ENCODE results near the gene GUCY2D.
A peak's percentile ranks its signal among the peaks of the same experiment; 100 is the strongest.

GUCY2D gene

GRCh38 chr17:8005967-8006730 lies 3.7 kb downstream of the GUCY2D start:
- Histone ChIP-seq H3K4me1 (ENCODE audit: control insufficient read depth, insufficient read depth, low read length) (no peaks in the 10 kb centered on the region), H3K27me3 (ENCODE audit: control insufficient read depth, insufficient read depth, low read length) (peaks cover 25% of the 10 kb centered on the region; the same call in 1 of the 2 replicates), H3K36me3 (ENCODE audit: control insufficient read depth, insufficient read depth, low read length) (no peaks in the 10 kb centered on the region; the same call in 1 of the 2 replicates), H3K9me3 (ENCODE audit: control insufficient read depth, insufficient read depth, low read length) (no peaks in the 10 kb centered on the region), H3K4me3 (ENCODE audit: low read length) (no peak overlapping the region), H3K27ac (ENCODE audit: low read length) (no peak overlapping the region)
- no peak for DNase-seq (ENCODE audit: low read depth, low spot score)
- no CpG with 5 or more reads among the region's 30 CpGs for WGBS (ENCODE audit: insufficient coverage, insufficient read length)

GRCh38 chr17:8006836-8007680 lies 4.6 kb downstream of the GUCY2D start:
- H3K27ac ChIP-seq (ENCODE audit: low read length): no peak overlapping the region
- no peak for DNase-seq (ENCODE audit: low read depth, low spot score)
- no peaks in the 10 kb centered on the region; the same call in 1 of the 2 replicates for H3K36me3 ChIP-seq (ENCODE audit: control insufficient read depth, insufficient read depth, low read length)

GRCh38 chr17:8007836-8008235 lies 5.4 kb downstream of the GUCY2D start:
- Histone ChIP-seq H3K4me3 (ENCODE audit: low read length) (no peak overlapping the region), H3K27me3 (ENCODE audit: control insufficient read depth, insufficient read depth, low read length) (peaks cover 16% of the 10 kb centered on the region; the same call in 1 of the 2 replicates)
- WGBS (ENCODE audit: insufficient coverage, insufficient read length): no CpG with 5 or more reads among the region's 5 CpGs

More at GRCh38 chr17:8006836-8007680, 4.6 kb downstream of the GUCY2D start:
- no peak overlapping the region for H3K4me3 ChIP-seq (ENCODE audit: low read length)
- no peaks in the 10 kb centered on the region for H3K4me1 ChIP-seq (ENCODE audit: control insufficient read depth, insufficient read depth, low read length)
- no CpG with 5 or more reads among the region's 14 CpGs for WGBS (ENCODE audit: insufficient coverage, insufficient read length)
- no peaks in the 10 kb centered on the region for H3K9me3 ChIP-seq (ENCODE audit: control insufficient read depth, insufficient read depth, low read length)
- peaks cover 22% of the 10 kb centered on the region; the same call in 1 of the 2 replicates for H3K27me3 ChIP-seq (ENCODE audit: control insufficient read depth, insufficient read depth, low read length)

GRCh38 chr17:8012045-8012580 lies 9.7 kb downstream of the GUCY2D start:
- WGBS (ENCODE audit: insufficient coverage, insufficient read length): no CpG with 5 or more reads among the region's 15 CpGs
- H3K27ac ChIP-seq (ENCODE audit: low read length): no peak overlapping the region
- no peaks in the 10 kb centered on the region for H3K36me3 ChIP-seq (ENCODE audit: control insufficient read depth, insufficient read depth, low read length)
- H3K4me1 ChIP-seq (ENCODE audit: control insufficient read depth, insufficient read depth, low read length): peaks cover 5% of the 10 kb centered on the region
- DNase-seq (ENCODE audit: low read depth, low spot score): no peak
- no peaks in the 10 kb centered on the region for H3K9me3 ChIP-seq (ENCODE audit: control insufficient read depth, insufficient read depth, low read length)
- H3K4me3 ChIP-seq (ENCODE audit: low read length): no peak overlapping the region
- no peaks in the 10 kb centered on the region; the same call in 1 of the 2 replicates for H3K27me3 ChIP-seq (ENCODE audit: control insufficient read depth, insufficient read depth, low read length)

More at GRCh38 chr17:8007836-8008235, 5.4 kb downstream of the GUCY2D start:
- Histone ChIP-seq H3K9me3 (ENCODE audit: control insufficient read depth, insufficient read depth, low read length) (no peaks in the 10 kb centered on the region), H3K4me1 (ENCODE audit: control insufficient read depth, insufficient read depth, low read length) (no peaks in the 10 kb centered on the region), H3K36me3 (ENCODE audit: control insufficient read depth, insufficient read depth, low read length) (no peaks in the 10 kb centered on the region; the same call in 1 of the 2 replicates), H3K27ac (ENCODE audit: low read length) (no peak overlapping the region)
- DNase-seq (ENCODE audit: low read depth, low spot score): no peak

- H3K27ac ChIP-seq (ENCODE audit: low read length): no peak overlapping the region
- no peaks in the 10 kb centered on the region for H3K9me3 ChIP-seq (ENCODE audit: control insufficient read depth, insufficient read depth, low read length)
- no peaks in the 10 kb centered on the region for H3K36me3 ChIP-seq (ENCODE audit: control insufficient read depth, insufficient read depth, low read length)
- no peak overlapping the region for H3K4me3 ChIP-seq (ENCODE audit: low read length)
- no CpG with 5 or more reads among the region's 17 CpGs for WGBS (ENCODE audit: insufficient coverage, insufficient read length)
- H3K4me1 ChIP-seq (ENCODE audit: control insufficient read depth, insufficient read depth, low read length): peaks cover 5% of the 10 kb centered on the region
- no peaks in the 10 kb centered on the region; the same call in 1 of the 2 replicates for H3K27me3 ChIP-seq (ENCODE audit: control insufficient read depth, insufficient read depth, low read length)
- DNase-seq (ENCODE audit: low read depth, low spot score): no peak
Measured at GRCh38 chr17:8012996-8013640, 10.7 kb downstream of the GUCY2D start.

GRCh38 chr17:8013731-8014557 lies 11.5 kb downstream of the GUCY2D start:
- no CpG with 5 or more reads among the region's 12 CpGs for WGBS (ENCODE audit: insufficient coverage, insufficient read length)
- Histone ChIP-seq H3K36me3 (ENCODE audit: control insufficient read depth, insufficient read depth, low read length) (no peaks in the 10 kb centered on the region), H3K9me3 (ENCODE audit: control insufficient read depth, insufficient read depth, low read length) (no peaks in the 10 kb centered on the region), H3K4me3 (ENCODE audit: low read length) (no peak overlapping the region), H3K27me3 (ENCODE audit: control insufficient read depth, insufficient read depth, low read length) (no peaks in the 10 kb centered on the region; the same call in 1 of the 2 replicates), H3K27ac (ENCODE audit: low read length) (no peak overlapping the region), H3K4me1 (ENCODE audit: control insufficient read depth, insufficient read depth, low read length) (peaks cover 5% of the 10 kb centered on the region)
- no peak for DNase-seq (ENCODE audit: low read depth, low spot score)

GRCh38 chr17:8014558-8014850 lies 12.1 kb downstream of the GUCY2D start:
- H3K4me3 ChIP-seq (ENCODE audit: low read length): no peak overlapping the region
- no peaks in the 10 kb centered on the region for H3K36me3 ChIP-seq (ENCODE audit: control insufficient read depth, insufficient read depth, low read length)
- no peaks in the 10 kb centered on the region for H3K9me3 ChIP-seq (ENCODE audit: control insufficient read depth, insufficient read depth, low read length)
- H3K4me1 ChIP-seq (ENCODE audit: control insufficient read depth, insufficient read depth, low read length): peaks cover 5% of the 10 kb centered on the region
- no peak for DNase-seq (ENCODE audit: low read depth, low spot score)
- no peak overlapping the region for H3K27ac ChIP-seq (ENCODE audit: low read length)
- H3K27me3 ChIP-seq (ENCODE audit: control insufficient read depth, insufficient read depth, low read length): no peaks in the 10 kb centered on the region; the same call in 1 of the 2 replicates
- WGBS (ENCODE audit: insufficient coverage, insufficient read length): no CpG with 5 or more reads among the region's 9 CpGs

GRCh38 chr17:8015236-8015956 lies 13.0 kb downstream of the GUCY2D start:
- Histone ChIP-seq H3K27me3 (ENCODE audit: control insufficient read depth, insufficient read depth, low read length) (no peaks in the 10 kb centered on the region; the same call in 1 of the 2 replicates), H3K4me3 (ENCODE audit: low read length) (peak overlapping the region; percentile 81; the same call in 1 of the 2 replicates)
- WGBS (ENCODE audit: insufficient coverage, insufficient read length): no CpG with 5 or more reads among the region's 44 CpGs

GRCh38 chr17:8015957-8016631 lies 13.7 kb downstream of the GUCY2D start:
- no peaks in the 10 kb centered on the region; the same call in 1 of the 2 replicates for H3K27me3 ChIP-seq (ENCODE audit: control insufficient read depth, insufficient read depth, low read length)
- no CpG with 5 or more reads among the region's 46 CpGs for WGBS (ENCODE audit: insufficient coverage, insufficient read length)
- no peak overlapping the region for H3K27ac ChIP-seq (ENCODE audit: low read length)
- H3K4me3 ChIP-seq (ENCODE audit: low read length): peak overlapping the region; percentile 81
- no peaks in the 10 kb centered on the region for H3K9me3 ChIP-seq (ENCODE audit: control insufficient read depth, insufficient read depth, low read length)
- no peaks in the 10 kb centered on the region for H3K36me3 ChIP-seq (ENCODE audit: control insufficient read depth, insufficient read depth, low read length)
- no peak for DNase-seq (ENCODE audit: low read depth, low spot score)
- H3K4me1 ChIP-seq (ENCODE audit: control insufficient read depth, insufficient read depth, low read length): peaks cover 5% of the 10 kb centered on the region

More at GRCh38 chr17:8015236-8015956, 13.0 kb downstream of the GUCY2D start:
- H3K27ac ChIP-seq (ENCODE audit: low read length): no peak overlapping the region
- no peaks in the 10 kb centered on the region for H3K9me3 ChIP-seq (ENCODE audit: control insufficient read depth, insufficient read depth, low read length)
- H3K36me3 ChIP-seq (ENCODE audit: control insufficient read depth, insufficient read depth, low read length): no peaks in the 10 kb centered on the region
- no peak for DNase-seq (ENCODE audit: low read depth, low spot score)
- H3K4me1 ChIP-seq (ENCODE audit: control insufficient read depth, insufficient read depth, low read length): peaks cover 5% of the 10 kb centered on the region

Measured in iPS DF 6.9 (cell line).